ENCODE measurements around the gene NFIL3. TPM values are rescaled to one million over a fixed set of nuclear protein-coding genes. Genes with fewer than 3 reads are reported as not detected.
"Not testable (repeated sequence)": the region's sequence is repeated elsewhere in the genome, so short reads cannot be mapped to it uniquely, and the experiment has no call there.

Gene NFIL3
- total and polyA plus RNA-seq, 5 donors: 26.7 to 44.5 (median 32.7) TPM

DNA sequence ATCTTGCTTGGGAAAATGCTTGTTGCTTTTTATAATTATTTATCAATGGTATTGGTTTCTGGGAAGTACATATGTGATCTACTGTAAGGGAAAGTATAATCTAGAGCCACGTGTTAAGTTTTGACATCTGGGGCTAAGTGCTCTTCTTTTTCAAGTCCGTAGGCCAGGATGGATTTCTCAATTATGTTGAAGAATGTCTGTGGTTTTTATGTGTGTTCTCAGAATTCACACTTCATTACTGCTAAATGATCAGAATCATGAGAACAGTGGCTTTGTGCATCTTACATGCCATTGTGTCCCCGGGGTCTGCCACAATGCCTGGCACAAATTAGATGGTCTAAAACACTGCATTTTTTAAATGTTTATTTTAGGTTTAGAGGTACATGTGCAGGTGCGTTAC lies 47.4 kb downstream of the NFIL3 start:
- intact Hi-C loops (cut with DNase I): no loop called here
- 81% methylated on average over 4 of the region's 4 CpGs for WGBS

GRCh38 chr9:91374939-91375338 lies 48.7 kb downstream of the NFIL3 start:
- intact Hi-C loops (cut with DNase I): no loop called here
- Histone ChIP-seq H3K27ac (ENCODE audit: low read length) (no peak overlapping the region), H3K9me3 (ENCODE audit: control insufficient read depth, low read length) (no peaks in the 10 kb centered on the region), H3K4me1 (ENCODE audit: control insufficient read depth, insufficient read depth, low read length) (no peaks in the 10 kb centered on the region), H3K4me3 (ENCODE audit: low read length) (no peak overlapping the region), H3K27me3 (ENCODE audit: control insufficient read depth, insufficient read depth) (no peaks in the 10 kb centered on the region)
- DNase-seq: no peak
- 31% methylated on average over 3 of the region's 3 CpGs for WGBS
- no peak for ATAC-seq

More for the DNA sequence above, 47.4 kb downstream of the NFIL3 start:
- H3K27me3 ChIP-seq (ENCODE audit: control insufficient read depth, insufficient read depth): no peaks in the 10 kb centered on the region
- ATAC-seq (no peak), DNase-seq (no peak)
- H3K4me3 ChIP-seq (ENCODE audit: low read length): no peak overlapping the region
- no peaks in the 10 kb centered on the region for H3K9me3 ChIP-seq (ENCODE audit: control insufficient read depth, low read length)
- no peaks in the 10 kb centered on the region for H3K4me1 ChIP-seq (ENCODE audit: control insufficient read depth, insufficient read depth, low read length)
- no peak overlapping the region for H3K27ac ChIP-seq (ENCODE audit: low read length)

GRCh38 chr9:91371894-91372293 lies 51.7 kb downstream of the NFIL3 start:
- ATAC-seq (no peak), DNase-seq (no peak)
- no peak overlapping the region for H3K27ac ChIP-seq (ENCODE audit: low read length)
- H3K4me3 ChIP-seq (ENCODE audit: low read length): no peak overlapping the region
- H3K27me3 ChIP-seq (ENCODE audit: control insufficient read depth, insufficient read depth): no peaks in the 10 kb centered on the region
- H3K4me1 ChIP-seq (ENCODE audit: control insufficient read depth, insufficient read depth, low read length): no peaks in the 10 kb centered on the region
- WGBS: 48% methylated on average over 1 of the region's 1 CpG
- intact Hi-C loops (cut with DNase I): no loop called here
- H3K9me3 ChIP-seq (ENCODE audit: control insufficient read depth, low read length): no peaks in the 10 kb centered on the region

DNA sequence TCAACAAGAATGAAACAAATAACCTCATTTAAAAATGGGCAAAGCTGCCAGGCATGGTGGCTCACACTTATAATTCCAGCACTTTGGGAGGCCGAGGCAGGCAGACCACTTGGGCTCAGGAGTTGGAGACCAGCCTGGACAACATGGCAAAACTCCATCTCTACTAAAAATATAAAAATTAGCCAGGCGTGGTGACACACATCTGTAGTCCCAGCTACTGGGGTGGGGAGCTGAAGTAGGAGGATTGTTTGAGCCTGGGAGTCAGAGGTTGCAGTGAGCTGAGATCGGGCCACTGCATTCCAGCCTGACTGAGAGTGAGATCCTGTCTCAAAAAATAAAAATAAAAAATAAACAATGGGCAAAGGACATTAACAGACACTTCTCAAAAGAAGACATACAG lies 53.6 kb downstream of the NFIL3 start:
- WGBS: 79% methylated on average over 3 of the region's 3 CpGs
- H3K27me3 ChIP-seq (ENCODE audit: control insufficient read depth, insufficient read depth); intact Hi-C loops (cut with DNase I); H3K4me1 ChIP-seq (ENCODE audit: control insufficient read depth, insufficient read depth, low read length); H3K4me3 ChIP-seq (ENCODE audit: low read length); ATAC-seq; H3K27ac ChIP-seq (ENCODE audit: low read length); DNase-seq; H3K9me3 ChIP-seq (ENCODE audit: control insufficient read depth, low read length): not testable (repeated sequence)

GRCh38 chr9:91364702-91365101 lies 58.9 kb downstream of the NFIL3 start:
- ATAC-seq (no peak), DNase-seq (no peak)
- no peak overlapping the region for H3K4me3 ChIP-seq (ENCODE audit: low read length)
- H3K27ac ChIP-seq (ENCODE audit: low read length): no peak overlapping the region
- H3K27me3 ChIP-seq (ENCODE audit: control insufficient read depth, insufficient read depth): no peaks in the 10 kb centered on the region
- 98% methylated on average over 3 of the region's 3 CpGs for WGBS
- H3K9me3 ChIP-seq (ENCODE audit: control insufficient read depth, low read length): no peaks in the 10 kb centered on the region
- peaks cover 4% of the 10 kb centered on the region for H3K4me1 ChIP-seq (ENCODE audit: control insufficient read depth, insufficient read depth, low read length)
- intact Hi-C loops (cut with DNase I): loop anchor here in 2 of 4 donors (5.0 to 10.0 kb wide), 2 partner anchors 58 to 60 kb away; partner anchors contain the start of gene NFIL3 (in 2 of the 2)

GRCh38 chr9:91364005-91364404 lies 59.6 kb downstream of the NFIL3 start:
- no peak for ATAC-seq
- 95% methylated on average over 7 of the region's 7 CpGs for WGBS
- intact Hi-C loops (cut with DNase I): loop anchor here in 2 of 4 donors (5.0 to 10.0 kb wide), 2 partner anchors 58 to 61 kb away; partner anchors contain the start of gene NFIL3 (in 2 of the 2)

DNA sequence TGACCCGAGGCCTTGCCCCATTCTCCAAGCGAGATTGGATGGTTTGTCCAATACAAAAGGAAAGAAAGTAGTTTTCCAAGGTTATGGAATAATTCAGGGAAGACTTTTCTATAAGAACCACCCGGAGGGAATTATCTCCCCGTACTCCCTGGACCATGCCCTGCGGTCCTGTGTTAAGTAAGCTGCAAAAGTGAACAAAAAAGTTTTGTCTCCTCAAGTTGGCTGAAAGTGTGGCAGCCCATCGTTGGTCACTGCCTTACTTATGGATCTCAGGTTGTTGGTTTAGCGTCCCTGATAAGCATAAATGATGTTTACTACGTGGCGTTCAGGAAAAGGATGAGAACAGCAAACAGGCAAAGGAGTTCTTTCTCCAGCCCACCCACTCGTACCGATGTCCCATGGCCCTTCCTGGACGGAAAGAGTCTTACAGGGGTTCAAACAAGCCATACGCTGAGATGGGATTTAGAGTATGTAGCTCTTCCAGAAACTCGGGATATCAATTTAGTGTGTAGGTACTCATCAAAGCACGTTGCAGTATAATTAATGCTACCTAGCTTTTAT lies 61.5 kb downstream of the NFIL3 start:
- DNase-seq: no peak
- Histone ChIP-seq H3K9me3 (ENCODE audit: control insufficient read depth, low read length) (no peaks in the 10 kb centered on the region), H3K4me3 (ENCODE audit: low read length) (peak overlapping the region; percentile 99), H3K4me1 (ENCODE audit: control insufficient read depth, insufficient read depth, low read length) (peaks cover 4% of the 10 kb centered on the region), H3K27me3 (ENCODE audit: control insufficient read depth, insufficient read depth) (no peaks in the 10 kb centered on the region), H3K27ac (ENCODE audit: low read length) (peak overlapping the region; percentile 10)
- 41% methylated on average over 15 of the region's 15 CpGs for WGBS
- intact Hi-C loops (cut with DNase I): loop anchor here in 2 of 4 donors (5.0 to 10.0 kb wide), 2 partner anchors 60 to 63 kb away; partner anchors contain the start of gene NFIL3 (in 2 of the 2)
- no peak for ATAC-seq

More at GRCh38 chr9:91364005-91364404, 59.6 kb downstream of the NFIL3 start:
- no peaks in the 10 kb centered on the region for H3K27me3 ChIP-seq (ENCODE audit: control insufficient read depth, insufficient read depth)
- no peak overlapping the region for H3K27ac ChIP-seq (ENCODE audit: low read length)
- H3K4me1 ChIP-seq (ENCODE audit: control insufficient read depth, insufficient read depth, low read length): peaks cover 4% of the 10 kb centered on the region
- no peak overlapping the region for H3K4me3 ChIP-seq (ENCODE audit: low read length)
- DNase-seq: no peak
- H3K9me3 ChIP-seq (ENCODE audit: control insufficient read depth, low read length): no peaks in the 10 kb centered on the region

DNA sequence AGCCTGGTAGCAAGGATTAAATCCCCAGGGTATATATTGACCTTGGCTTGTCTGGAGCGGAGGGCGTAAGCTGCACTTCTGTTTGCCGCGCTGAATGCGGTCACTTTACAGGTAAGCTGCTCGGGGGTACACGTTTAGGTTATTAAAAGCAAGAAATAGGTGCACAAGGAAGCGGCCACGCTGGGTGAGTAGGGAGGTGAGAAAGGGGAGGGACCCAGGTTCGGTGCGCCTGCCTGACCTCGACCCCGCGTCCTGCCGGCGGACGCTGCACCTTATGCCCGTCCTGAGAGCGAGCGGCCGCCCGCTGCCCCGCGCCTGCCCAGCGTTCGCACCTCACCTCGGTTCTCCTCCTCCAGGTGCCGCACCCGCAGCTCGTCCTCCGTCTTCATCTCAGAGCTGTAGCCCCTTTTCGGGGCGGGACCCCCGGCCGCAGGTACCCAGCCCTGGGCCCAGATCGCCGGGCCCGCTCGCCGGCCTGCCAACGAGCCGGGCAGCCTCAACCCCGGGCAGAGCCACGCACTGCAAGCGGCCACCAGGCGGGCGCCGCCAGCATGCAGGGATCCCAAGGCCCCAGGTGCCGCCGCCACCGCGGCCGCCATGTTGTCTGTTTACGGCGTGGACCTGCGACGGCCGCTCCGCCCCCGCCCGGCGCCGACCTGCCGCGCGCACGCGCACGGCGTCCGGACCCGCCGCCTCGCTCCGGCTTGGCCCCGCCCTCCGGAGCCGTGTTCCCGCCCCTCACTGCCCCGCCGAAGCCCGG lies 62.2 kb downstream of the NFIL3 start, which contains the start of gene AUH:
AUH (minus strand) TSS at position 628 of the 760 bp plus-strand sequence; CDS start at position 599, 29 bp downstream.
- ATAC-seq (peak; percentile 99), DNase-seq (peak; percentile 88 to 95 (median 95))
- Histone ChIP-seq H3K27ac (ENCODE audit: low read length) (peak within 1 kb of the TSS; percentile 89), H3K27me3 (ENCODE audit: control insufficient read depth, insufficient read depth) (no peaks in the 10 kb centered on the region), H3K9me3 (ENCODE audit: control insufficient read depth, low read length) (no peaks in the 10 kb centered on the region), H3K4me3 (ENCODE audit: low read length) (peak within 1 kb of the TSS; percentile 99), H3K4me1 (ENCODE audit: control insufficient read depth, insufficient read depth, low read length) (peaks cover 4% of the 10 kb centered on the region)
- under 1% methylated on average over 82 of the region's 82 CpGs for WGBS
- intact Hi-C loops (cut with DNase I): loop anchor here in 2 of 4 donors (5.0 to 10.0 kb wide), 2 partner anchors 61 to 63 kb away; partner anchors contain the start of gene NFIL3 (in 2 of the 2)

DNA sequence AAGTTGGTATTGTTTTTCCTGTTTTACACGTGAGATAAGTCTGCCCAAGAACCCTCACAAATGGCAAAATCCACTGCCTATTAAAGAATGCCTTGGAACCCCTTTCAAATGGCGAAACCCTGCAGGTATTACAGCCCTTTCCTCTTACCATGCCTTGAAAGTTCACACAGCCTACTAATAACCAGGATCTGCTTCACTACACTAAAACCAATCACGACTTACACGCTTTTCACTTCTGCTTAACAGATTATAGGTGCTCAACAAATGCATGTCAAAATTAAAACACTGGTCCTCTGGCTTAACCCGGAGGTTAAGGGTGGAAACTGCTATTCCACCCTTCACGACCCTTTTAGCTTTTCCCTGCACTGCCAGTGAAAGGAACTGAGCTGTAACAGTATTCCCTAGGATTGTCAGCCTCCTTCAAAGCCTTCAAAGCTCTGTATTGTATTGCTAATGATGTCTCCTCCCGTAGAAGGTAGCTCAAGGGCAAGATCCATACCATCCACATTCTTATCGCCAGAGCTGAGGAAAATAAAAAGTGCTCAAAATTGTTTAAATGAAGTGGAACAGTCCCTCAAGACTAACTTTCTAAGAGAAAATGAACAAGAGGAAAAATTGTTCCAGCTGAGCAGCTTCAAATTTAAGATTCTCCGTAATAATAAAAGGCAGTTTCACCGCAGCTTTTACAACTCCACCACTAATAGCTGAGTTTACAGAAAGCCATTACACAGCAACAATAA lies 62.9 kb downstream of the NFIL3 start:
- peak overlapping the region; percentile 89 for H3K27ac ChIP-seq (ENCODE audit: low read length)
- WGBS: 20% methylated on average over 10 of the region's 10 CpGs

GRCh38 chr9:91359734-91360470 lies 63.7 kb downstream of the NFIL3 start:
- no peak for DNase-seq
- intact Hi-C loops (cut with DNase I): loop anchor here in 2 of 4 donors (5.0 to 10.0 kb wide), 2 partner anchors 62 to 65 kb away; partner anchors contain the start of gene NFIL3 (in 2 of the 2)
- H3K4me3 ChIP-seq (ENCODE audit: low read length): peak overlapping the region; percentile 99
- no peaks in the 10 kb centered on the region for H3K9me3 ChIP-seq (ENCODE audit: control insufficient read depth, low read length)
- H3K27me3 ChIP-seq (ENCODE audit: control insufficient read depth, insufficient read depth): no peaks in the 10 kb centered on the region
- 61% methylated on average over 7 of the region's 7 CpGs for WGBS
- ATAC-seq: no peak
- peaks cover 4% of the 10 kb centered on the region for H3K4me1 ChIP-seq (ENCODE audit: control insufficient read depth, insufficient read depth, low read length)
- H3K27ac ChIP-seq (ENCODE audit: low read length): no peak overlapping the region

More for the DNA sequence above, 62.9 kb downstream of the NFIL3 start:
- Histone ChIP-seq H3K4me3 (ENCODE audit: low read length) (peak overlapping the region; percentile 99), H3K4me1 (ENCODE audit: control insufficient read depth, insufficient read depth, low read length) (peaks cover 4% of the 10 kb centered on the region), H3K9me3 (ENCODE audit: control insufficient read depth, low read length) (no peaks in the 10 kb centered on the region), H3K27me3 (ENCODE audit: control insufficient read depth, insufficient read depth) (no peaks in the 10 kb centered on the region)
- intact Hi-C loops (cut with DNase I): loop anchor here in 2 of 4 donors (5.0 to 10.0 kb wide), 2 partner anchors 62 to 64 kb away; partner anchors contain the start of gene NFIL3 (in 2 of the 2)
- DNase-seq: no peak
- ATAC-seq: no peak
